DMS53 (cell line): ENCODE results near the gene MYDGF.
A peak's percentile ranks its signal among the peaks of the same experiment; 100 is the strongest.
"Not testable (repeated sequence)": the region's sequence is repeated elsewhere in the genome, so short reads cannot be mapped to it uniquely, and the experiment has no call there.

Experiments
- DNase-seq: peaks from one replicate; lab custom pipeline; 2025; lab: John Stamatoyannopoulos, UW

MYDGF gene

DNA sequence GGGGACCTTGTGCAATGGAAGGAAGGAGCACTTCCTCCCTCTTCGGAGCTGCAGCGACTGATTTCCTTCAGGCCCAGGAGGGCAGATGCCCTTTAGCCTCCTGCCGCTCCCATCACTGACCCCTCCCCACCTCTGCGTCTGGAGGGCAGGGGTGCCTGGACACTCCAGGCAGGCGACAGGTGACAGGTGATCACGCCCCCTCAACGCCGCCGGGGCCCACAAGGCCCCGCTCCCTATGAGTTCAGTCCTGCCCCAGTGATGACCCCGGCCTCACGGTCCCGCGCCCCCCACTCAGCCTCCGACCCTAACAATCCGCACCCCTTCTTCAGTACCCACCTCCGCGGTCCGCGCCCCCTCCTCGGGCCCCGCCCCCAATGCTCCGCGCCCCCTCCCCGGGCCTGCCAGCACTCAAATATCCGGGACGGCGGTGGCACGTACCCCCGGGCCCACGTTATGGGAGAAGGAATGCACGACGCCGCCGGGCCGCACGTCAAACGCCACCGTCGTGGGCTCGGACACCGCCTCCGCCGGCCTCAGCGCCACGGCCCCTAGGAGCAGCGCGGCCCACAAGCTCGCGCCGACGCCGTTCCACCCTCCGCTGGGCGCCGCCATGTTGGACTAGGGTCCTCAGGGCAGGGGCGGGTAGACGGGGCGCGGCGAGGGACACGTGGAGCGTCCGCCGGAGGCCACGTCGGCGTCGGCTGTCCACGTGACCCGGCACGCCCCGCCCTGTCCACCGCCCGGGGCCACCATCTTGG lies at the start of gene MYDGF:
MYDGF (minus strand) TSS at position 620 of the 758 bp plus-strand sequence; CDS start at position 612, 8 bp downstream.
- DNase-seq: peak; percentile 94

DNA sequence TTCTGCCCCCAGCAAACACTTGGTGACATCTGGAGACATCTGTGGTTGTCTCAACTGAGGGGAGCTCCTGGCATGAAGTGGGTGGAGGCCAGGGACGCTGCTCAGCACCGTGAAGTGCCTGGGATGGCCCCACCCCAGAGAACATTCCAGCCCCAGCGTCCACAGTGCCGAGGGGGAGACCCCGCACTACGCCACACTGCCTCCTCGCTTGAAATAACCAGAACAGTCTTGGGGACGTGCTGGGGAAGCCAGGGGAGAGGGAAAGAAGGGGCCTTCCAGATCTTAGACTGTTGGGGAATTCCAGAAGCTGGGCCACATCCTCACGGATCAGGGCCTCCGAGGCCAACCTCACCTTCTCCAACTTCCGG lies 49.3 kb upstream of the MYDGF start:
- no peak for DNase-seq

DNA sequence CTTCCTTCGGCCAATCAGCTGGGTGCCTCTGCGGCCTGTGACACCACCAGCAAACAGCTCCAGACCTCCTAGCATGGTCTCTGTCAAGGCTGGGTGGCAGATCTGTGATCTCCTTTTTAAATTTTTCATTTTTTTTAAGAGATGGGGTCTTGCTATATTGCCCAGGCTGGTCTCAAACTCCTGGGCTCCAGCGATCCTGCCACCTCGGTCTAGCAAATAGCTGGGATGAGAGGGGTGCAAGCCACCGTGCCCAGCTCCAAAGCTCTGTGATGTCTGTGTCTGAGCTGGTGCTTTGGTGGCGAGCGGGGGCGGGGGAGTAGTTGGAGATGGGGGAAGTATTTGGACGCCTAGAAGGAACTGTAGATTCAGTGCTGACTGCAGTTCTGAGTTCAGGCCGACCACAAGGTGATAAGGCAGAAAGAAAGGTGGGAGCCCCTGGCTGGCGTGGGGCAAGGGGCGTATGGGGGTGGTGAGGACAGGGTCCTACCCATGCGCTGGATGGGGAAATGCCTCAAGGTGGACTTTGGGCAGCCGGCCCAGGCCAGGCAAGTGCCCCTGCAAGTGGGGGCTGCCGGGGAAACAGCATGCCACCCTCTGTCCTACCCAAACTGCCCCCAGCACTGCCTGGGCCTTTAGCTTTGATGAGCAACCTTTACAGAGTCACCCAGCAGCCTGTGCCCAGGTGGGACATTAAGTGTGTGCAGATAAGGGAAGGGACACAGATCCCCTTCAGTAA lies 48.0 kb upstream of the MYDGF start:
- peak; percentile 50 for DNase-seq

DNA sequence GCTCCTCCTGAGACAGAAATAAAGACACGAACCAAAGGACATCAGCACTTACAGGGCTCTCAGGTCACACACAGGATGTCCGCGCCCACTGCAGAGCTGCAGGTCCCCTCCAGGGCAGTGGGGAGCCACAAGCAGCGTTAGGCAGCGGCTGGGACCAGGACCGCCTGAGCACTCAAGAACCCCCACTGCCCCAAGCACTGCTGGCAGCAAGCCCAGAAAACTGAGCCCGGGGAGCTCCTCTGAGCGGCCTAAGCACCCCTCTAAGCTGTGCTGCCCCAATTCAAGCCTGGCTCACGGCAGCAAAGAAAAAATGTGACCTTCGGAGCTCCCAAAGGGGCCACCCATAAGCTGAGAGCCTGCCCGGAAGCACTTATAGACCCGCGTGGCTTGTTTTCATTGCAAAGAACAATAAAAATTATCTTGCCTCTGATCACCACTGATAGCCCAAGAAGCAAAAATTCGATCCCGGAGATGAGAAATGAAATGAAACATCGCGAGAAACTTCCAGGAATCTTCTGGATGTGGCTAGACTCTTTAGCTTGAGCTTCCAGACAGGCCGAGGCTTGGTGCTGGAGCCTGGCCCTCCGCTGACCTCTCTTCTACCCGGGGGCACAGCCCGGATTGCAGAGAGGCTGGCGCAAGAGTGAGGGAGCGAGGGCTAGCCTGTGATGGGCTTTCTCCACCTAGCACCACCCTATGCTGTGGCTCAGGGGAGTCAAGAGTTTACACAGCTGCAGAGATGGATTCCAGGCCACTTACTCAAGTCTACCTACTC lies 47.2 kb upstream of the MYDGF start:
- peak; percentile 79 for DNase-seq

DNA sequence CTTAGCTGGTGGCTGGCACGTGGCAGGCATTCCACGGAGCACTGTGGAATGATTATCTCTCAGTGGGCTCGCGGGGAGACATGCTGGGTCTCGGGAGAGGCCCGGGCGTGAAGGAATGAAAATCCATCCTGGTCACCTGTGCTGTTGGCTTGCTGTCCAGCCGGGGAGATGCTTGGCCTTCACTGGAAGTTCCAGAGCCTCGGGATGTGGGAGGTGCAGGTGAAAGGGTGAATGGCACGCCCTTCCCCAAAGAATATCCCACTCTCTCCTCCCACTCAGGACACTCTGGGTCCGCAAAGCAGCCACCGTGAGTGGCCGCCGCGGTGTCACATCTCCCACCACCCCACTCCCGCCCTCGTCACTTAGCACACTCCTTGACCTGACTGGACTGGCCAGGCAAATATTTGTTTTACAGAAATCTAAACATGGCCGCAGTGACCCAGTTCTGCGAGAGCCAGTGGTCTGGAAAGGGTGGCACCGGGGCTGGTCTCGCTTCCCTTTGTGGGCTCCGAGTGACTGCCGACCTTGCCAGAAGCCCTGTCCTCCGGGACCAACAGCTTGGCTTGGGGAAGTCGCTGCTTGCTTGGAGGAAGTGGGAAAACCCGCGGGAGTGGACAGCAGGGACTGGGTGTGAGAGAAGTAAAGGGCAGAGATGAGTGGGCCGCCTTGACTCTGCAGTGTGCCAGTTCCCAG lies 45.5 kb upstream of the MYDGF start:
- DNase-seq: peak; percentile 61

DNA sequence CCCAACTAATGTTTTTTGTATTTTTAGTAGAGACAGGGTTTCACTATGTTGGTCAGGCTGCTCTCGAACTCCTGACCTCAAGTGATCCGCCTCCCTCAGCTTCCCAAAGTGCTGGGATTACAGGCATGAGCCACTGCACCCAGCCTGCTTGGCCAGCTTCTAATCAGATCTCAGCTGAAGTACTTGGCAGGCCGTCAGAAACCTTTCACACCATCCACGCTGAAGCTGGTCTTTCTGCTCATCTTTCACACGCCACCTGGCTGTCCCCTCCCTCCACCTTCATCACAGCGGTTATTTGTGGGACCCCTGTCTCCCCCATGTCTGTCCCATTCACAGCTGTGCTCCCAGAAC lies 45.0 kb upstream of the MYDGF start:
- DNase-seq: not testable (repeated sequence)

DNA sequence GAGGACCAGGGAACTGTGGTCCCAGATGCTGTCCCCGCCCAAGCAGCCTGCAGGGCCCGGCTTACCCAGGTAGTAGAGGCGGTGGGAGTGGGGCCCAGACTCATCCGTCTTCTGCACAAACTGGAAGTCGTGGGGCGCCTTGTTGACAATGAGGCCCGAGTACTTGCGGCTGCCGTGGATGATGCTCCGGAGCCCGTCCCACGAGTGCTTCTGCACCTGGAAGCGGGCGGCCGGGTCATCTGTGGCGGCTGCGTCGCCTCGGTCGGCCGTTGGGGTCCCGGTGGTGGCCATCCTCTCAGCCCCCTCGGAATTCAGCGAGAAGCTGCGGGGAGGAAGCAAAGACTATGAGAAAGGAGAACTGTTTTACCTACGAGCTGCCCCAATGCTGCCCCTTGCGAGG lies 43.9 kb upstream of the MYDGF start:
- no peak for DNase-seq

DNA sequence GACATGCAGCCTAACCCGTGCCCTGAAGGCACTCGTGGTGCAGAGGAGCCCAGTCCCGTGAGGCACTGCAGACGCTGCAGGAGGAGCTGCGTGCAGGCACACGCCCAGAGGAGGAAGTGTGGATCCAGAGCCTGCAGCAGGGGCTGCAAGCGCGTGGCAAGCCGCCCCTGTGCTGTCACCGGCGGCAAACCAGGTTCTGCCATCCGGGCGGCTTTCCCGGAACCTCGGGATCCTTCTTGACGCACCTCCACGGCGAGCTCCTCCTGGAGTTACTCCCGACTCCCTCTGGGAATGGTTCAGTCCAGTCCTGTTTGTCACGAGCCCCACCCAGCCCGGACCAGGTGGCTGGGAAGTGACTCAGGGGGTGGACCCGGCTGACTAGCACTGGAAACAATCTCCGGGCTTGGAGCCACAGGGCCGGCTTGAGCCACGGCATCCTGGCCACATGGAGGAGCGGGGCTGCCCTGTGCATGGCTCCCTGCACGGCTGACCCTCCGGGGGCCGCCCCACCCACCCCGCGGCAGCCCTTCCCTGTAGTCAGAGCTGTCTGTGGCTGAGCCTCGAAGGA lies 43.3 kb upstream of the MYDGF start:
- no peak for DNase-seq

DNA sequence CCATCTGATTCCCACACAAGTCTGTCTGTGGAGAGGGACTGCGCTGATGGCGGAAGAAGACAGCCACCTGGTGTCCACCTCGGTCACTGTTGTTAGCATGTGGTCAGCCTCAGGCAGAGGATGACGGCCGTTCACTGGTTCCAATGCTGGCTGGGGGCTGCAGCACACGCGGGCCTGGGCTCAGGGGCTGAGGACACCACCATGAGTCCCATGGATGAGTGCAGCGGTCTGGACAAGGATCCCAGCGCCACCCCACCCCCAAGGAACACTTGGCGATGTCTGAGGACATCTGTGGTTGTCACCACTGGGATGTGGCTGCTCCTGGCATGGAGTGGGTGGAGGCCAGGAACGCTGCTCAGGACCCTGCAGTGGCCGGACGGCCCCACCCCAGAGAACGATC lies 42.6 kb upstream of the MYDGF start:
- DNase-seq: no peak

DNA sequence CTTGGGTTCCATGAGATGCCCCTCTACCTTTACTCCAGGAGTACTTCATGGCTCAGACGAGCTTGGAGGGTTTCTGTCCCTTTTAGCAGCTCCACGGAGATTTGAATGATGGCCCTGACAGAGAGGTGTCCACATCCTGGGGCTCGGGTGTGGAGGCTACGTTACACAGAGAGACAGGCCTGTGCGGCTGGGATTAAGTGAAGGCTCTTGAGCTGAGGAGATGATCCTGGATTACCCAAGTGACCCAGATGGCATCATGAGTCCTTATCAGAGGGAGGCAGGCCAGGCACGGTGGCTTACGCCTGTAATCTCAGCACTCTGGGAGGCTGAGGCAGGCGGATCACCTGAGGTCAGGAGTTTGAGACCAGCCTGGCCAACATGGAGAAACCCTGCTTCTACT lies 41.1 kb upstream of the MYDGF start:
- DNase-seq: no peak

DNA sequence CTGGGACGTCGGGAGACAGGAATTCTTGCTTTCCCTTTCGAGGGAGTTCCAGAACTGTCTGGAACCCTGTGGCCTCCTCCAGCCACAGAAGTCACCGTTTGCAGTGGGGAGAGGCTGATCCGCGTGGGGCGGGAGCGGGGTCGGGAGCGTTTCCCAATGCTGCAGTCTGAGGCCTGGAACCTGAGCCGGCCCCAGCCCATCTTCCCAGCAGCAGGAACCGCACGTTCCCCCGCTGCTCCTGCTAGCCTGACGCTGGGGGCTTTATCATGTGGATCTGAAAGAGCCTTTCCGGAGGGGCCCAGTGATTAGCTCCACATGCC lies 40.1 kb upstream of the MYDGF start:
- no peak for DNase-seq

DNA sequence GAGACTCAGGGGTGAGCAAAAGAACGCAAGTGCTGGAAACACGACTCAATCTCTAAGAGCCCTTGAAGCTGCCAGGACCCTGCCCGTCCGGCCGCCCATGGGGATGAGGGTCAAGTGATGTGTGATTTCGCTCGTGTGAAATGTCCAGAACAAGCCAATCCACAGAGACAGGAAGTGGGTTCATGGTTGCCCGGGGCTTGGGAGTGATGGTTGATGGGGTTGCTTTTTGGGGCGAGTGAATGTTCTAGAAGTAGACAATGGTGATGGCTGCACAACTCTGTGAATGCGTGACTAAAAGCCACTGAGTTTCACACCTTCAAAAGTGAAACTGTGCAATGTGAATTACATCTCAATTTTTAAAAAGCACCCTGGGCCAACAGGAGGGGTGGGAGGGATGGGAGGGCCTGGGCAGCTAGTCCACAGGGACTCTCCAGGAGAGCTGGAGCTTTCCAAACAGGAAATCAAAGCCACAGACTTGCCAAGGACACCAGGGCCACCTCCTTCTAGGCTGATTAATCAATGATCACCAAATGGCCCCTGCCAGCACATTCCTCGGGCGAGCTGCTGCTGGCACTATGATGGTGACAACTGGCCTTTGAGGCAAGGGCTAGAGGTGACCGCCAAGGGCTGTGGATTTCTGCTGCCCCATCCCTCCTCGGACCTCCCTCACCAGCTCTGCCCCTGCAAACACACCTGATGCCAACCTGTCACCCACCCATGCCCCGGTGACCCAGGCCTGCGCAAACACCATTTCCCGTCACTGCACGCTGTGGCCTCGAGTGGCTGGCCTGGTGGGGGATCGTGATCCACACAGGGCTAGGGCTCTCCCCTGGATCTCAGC lies 39.5 kb upstream of the MYDGF start:
- no peak for DNase-seq

DNA sequence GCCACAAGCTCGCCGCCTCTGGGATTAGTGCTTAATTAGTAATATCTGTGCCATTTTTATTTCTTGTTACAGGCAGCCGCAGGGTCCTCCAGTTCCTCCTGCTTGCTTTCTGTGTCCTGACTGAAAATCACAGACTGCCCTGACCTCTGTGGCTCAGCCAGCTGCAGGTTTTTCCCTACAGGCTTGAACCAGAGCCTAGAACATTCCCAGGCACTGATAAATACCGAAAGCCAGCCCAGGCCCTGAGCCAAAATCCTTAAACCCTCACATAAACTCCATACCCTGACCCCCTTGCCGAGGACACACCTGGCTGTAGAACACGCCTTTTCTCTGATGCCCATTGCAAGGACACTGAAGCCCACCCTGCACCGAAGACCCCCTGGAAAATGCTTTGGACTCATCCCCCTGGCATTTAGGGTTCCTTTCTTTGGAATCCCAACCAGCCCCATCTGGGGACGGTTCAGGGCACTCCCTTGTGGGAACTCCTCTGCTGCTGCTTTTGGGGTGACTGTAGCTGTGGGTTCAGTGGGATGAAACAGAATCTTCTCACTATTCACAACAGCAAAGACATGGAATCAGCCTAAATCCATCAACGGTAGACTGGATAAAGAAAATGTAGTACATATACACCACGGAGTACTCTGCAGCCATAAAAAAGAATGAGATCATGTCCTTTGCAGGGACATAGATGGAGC lies 38.0 kb upstream of the MYDGF start:
- DNase-seq: no peak

DNA sequence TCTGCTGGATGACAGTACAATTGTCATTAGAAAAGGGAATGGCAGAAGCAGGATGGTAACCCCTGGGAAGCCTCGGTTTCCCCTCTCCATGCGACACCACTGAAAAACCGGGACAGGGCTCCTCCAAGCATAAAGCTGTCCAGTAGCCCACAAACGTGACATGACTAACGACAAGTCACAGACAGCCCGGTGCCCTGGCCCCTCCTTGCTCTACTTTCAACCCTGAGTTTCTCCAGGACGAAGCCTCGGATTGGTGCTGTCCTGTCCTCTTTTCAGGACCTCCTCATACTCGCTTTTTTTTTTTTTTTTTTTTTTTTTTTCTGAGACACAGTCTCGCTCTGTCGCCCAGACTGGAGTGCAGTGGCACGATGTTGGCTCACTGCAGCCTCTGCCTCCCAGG lies 37.2 kb upstream of the MYDGF start:
- DNase-seq: no peak

DNA sequence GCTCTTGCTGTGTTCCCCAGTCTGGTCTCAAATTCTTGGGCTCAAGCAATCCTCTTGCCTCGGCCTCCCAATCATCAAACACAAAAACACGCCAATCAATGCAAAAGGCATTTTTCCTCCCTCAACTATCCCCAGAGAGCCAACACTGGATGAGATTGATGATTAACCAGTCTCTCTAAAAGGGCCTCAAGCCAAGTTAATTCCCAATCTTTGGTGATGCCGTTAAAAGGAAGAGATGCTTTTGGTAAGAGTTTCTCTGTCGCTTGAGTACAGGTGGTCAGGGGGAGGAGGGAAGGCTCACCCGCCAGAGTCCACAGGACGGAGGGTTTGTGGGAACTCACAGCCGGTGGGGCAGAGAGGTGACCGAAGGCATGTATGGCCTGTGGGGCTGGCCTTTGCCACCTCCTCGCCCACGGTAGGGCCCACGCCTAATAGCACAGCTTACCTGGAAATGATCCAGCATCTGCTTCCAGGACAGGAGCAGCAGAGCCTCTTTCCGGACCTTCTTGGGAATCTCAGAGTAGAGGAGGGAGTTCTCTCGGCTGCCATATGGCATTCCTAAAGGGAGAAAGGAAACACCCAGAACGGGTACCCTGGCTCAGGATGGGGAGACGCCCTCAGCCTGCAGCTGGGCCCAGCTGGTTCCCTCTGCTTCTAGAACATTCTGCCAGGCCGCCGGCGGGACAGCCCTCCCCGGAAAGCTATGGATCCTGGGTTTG lies 35.4 kb upstream of the MYDGF start:
- peak; percentile 28 for DNase-seq

DNA sequence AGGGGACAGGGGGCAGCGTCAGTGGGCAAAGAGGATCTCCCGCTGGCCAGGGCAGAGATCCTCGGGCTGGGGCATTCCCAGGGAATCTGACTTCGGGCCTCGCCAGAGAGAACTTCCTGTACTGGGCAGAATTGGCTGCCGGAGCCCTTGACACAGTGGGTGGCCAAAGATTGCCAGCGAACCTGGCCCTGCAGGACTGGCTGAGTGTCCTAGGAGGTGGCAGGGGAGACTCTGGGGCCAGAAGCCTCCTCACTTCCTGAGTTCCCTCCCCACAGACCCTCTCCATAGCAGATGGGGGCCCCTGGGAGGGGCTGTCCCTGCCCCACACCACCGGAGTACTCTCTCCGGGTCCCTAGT lies 34.2 kb upstream of the MYDGF start:
- no peak for DNase-seq

DNA sequence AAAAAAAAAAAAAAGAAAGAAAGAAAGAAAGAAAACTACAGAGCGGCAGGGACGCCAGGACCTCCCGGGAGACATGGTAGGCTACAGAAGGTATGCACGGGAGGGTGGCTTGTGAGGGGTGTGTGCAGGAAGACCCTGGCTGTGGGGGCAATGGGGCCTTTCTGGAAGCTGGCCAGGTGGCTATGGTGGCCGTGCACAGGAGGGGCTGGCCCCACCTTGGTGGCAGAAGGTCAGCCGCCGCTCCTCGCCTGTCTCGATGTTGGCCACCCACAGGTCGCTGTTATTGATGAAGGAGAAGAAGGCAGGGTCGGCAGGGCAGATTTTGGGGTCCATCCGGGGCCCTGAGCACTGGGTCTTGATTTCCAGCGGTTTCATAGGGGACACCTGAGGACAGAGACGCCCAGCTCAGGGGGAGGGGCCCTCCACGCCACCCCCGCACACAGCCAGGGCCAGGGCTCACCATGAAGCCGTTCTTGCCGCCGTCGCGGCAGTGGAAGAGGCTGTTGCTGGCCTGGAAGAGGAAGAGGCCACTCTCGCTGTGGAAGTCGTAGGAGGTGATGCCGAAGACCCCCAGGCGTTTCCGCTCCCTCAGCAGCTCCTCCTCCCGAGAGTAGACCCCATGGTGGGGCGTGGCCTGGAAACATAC lies 33.7 kb upstream of the MYDGF start:
- DNase-seq: no peak

DNA sequence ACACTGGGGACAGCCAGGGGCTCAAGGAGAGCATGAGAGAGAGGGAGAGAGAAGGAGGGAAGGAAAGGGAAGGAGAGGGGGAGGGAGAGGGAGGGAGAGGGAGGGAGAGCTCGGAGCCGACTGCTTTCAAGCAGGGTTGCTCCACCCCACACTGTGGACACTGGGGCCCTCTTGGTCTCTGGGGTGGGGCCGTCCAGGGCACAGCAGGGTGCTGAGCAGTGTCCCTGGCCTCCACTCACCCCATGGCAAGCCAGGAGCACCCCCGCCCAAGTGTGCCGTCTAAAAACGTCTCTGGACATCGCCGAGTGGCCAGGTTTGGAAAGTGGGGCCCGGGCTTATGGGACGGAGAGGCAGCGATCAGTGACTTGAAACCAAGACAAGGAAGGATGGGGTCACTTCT lies 32.6 kb upstream of the MYDGF start:
- DNase-seq: no peak

DNA sequence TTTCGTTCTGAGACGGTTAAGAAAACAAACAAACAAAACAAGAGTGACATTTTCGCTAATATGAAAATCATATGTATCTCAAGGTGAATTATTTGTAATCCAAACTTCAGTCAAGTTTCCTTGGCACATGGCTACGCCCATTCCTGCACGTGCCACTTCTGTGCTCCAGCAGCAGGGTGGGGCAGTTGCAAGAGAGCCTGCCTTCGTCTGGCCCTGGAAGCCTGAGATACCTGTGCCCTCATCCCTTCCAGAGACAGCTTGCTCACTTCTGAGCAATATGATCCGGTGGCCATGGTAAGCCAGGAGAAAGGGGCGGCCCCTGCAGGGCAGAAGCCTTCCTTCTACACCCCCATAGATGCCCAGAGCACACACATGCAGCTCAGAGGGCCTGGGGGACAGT lies 31.4 kb upstream of the MYDGF start:
- no peak for DNase-seq

DNA sequence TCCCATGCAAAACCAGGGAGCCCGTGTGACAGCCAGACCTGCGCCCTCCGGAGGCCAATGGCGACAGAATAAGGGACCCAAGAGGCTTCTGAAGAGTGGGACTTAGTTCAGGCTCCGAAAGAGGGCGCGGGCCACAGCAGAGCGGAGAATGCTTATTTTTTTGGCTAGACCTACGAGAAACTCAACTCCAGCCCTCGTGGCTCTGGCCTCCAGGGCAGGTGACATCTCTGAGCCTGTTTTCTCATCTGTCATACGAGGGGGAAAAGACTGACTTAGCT lies 30.5 kb upstream of the MYDGF start:
- no peak for DNase-seq
